C4-2B (cell line): ENCODE results near the gene FHIT.

Experiments
- H3K27ac ChIP-seq: fragments of 450-650 bp; 2 replicates; pipeline ENCODE4 v1.5.1; 2017
- ZFX ChIP-seq: fragments of 450-650 bp; IDR thresholded peaks from 2 replicates; pipeline ENCODE4 v1.6.1; 2017
- TF ChIP-seq, protein P1 (sequence below): fragments of 450-650 bp; conservative IDR thresholded peaks from 2 replicates; pipeline ENCODE4 v1.5.1; 2017; ENCODE audit warnings: mild to moderate bottlenecking

Gene FHIT

DNA sequence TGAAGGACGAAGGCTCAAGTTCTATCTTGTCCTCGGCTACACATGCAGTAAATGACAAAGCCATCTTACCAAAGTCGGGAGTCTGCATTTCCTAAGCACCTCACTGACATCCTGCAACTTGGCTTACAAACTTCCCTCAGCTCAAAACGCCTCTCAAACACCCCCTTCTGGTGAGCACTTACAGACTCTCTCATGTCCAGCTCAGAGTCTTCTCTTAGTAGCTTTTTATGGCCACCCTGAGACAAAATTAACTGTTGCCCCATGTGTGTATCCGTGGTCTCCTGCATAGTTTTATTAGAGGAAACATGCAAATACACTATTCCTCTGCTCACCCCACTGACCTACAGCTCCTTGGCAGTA lies 819.7 kb downstream of the FHIT start:
- TF ChIP-seq, protein P1, sequence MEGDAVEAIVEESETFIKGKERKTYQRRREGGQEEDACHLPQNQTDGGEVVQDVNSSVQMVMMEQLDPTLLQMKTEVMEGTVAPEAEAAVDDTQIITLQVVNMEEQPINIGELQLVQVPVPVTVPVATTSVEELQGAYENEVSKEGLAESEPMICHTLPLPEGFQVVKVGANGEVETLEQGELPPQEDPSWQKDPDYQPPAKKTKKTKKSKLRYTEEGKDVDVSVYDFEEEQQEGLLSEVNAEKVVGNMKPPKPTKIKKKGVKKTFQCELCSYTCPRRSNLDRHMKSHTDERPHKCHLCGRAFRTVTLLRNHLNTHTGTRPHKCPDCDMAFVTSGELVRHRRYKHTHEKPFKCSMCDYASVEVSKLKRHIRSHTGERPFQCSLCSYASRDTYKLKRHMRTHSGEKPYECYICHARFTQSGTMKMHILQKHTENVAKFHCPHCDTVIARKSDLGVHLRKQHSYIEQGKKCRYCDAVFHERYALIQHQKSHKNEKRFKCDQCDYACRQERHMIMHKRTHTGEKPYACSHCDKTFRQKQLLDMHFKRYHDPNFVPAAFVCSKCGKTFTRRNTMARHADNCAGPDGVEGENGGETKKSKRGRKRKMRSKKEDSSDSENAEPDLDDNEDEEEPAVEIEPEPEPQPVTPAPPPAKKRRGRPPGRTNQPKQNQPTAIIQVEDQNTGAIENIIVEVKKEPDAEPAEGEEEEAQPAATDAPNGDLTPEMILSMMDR = no peak
- TF ChIP-seq ZFX = no peak
- H3K27ac ChIP-seq = no peak overlapping the region

GRCh38 chr3:60430205-60430604 lies 821.0 kb downstream of the FHIT start:
- TF ChIP-seq ZFX = no peak
- TF ChIP-seq, protein P1 = no peak
- no peak overlapping the region for H3K27ac ChIP-seq

- H3K27ac ChIP-seq = no peak overlapping the region
- TF ChIP-seq, protein P1 = no peak
- no peak for TF ChIP-seq ZFX
Observed at GRCh38 chr3:60427109-60427508, 824.1 kb downstream of the FHIT start.

DNA sequence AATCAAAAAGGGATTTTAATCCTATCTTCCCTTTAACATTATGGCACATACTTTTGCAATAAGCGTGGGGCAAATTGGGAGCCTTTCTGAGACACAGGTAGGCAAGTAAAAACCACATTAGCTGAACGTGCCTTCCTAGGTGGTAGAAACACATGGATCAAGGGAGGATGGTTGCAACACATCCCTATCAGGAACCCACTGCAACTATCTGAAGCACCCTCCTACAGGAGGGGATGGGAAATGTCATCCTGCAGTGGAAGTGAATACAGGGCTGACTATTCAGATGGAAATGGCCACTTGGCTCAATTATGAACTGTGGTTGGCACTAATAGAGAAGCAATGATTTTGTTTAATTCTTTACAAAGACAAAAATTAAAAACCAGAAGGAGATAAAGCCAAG lies 826.3 kb downstream of the FHIT start:
- H3K27ac ChIP-seq = no peak overlapping the region
- TF ChIP-seq, protein P1 = no peak
- no peak for TF ChIP-seq ZFX

DNA sequence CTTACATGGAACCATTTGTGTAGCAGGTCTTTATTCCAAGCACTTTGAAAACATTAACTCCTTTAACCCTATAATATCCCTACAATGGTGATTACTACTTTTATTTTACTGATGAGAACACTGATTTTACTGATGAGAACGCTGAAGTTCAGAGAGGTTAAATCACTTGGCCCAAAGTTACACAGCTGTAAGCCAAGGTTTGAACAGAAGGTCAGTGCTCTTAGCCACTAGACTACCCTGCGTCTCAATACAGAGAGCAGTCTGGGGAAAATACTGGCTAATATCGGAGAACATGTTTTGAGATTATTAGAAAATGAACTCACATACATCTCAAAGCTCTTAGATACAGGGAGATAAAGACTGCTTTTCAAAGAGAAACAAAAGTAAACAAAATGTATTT lies 827.2 kb downstream of the FHIT start:
- TF ChIP-seq, protein P1 = no peak
- no peak for TF ChIP-seq ZFX
- no peak overlapping the region for H3K27ac ChIP-seq

DNA sequence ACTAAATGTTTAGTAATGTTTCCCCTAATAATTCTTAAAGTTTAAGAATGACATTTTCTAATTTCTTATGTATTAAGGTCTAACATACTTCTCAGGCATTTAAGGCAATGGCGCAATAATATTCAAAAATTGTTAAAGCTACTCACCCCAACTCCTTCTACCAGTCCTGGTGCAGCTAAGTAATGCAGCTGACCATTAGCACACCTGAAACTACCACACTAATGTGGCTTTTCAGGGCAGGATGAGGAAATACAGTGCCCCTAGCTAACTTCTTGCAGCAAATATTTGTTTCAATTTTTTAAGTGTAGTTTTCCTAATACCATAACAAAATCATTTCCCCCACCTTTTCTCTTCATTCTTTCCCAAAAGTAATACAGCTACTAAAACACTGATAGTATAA lies 827.7 kb downstream of the FHIT start:
- H3K27ac ChIP-seq = no peak overlapping the region
- TF ChIP-seq, protein P1 = no peak
- TF ChIP-seq ZFX = no peak

- H3K27ac ChIP-seq = no peak overlapping the region
- TF ChIP-seq, protein P1 = no peak
- no peak for TF ChIP-seq ZFX
Observed at GRCh38 chr3:60421749-60422446, 829.4 kb downstream of the FHIT start.
